ENCODE measurements around the gene TM9SF1. TPM values are rescaled to one million over a fixed set of nuclear protein-coding genes. Genes with fewer than 3 reads are reported as not detected.

The TM9SF1 gene
- total and polyA plus RNA-seq, 2 experiments from 2014 or later, result 12.6 to 27.5 TPM

- TF ChIP-seq EZH2 (IDR thresholded peaks at IDR 0.05; ENCODE audit: low read depth, unreplicated experiment), result no peak
- peak; percentile 31 for TF ChIP-seq REST (IDR thresholded peaks at IDR 0.05; ENCODE audit: unreplicated experiment)
- TF ChIP-seq EZH2phosphoT487 (IDR thresholded peaks at IDR 0.05; ENCODE audit: unreplicated experiment), result no peak
- peak; percentile 98 for TF ChIP-seq POLR2AphosphoS5 (IDR thresholded peaks at IDR 0.05; ENCODE audit: low read depth)
- peak; percentile 97 for TF ChIP-seq CREB1 (CRISPR knock-in tag; IDR thresholded peaks at IDR 0.05; ENCODE audit: low read depth)
- no peak for TF ChIP-seq ZNF331 (CRISPR knock-in tag; IDR thresholded peaks at IDR 0.05; ENCODE audit: low read depth)
- TF ChIP-seq STAT1 (IDR thresholded peaks at IDR 0.05; ENCODE audit: unreplicated experiment), result no peak
- TF ChIP-seq JUNB (IDR thresholded peaks at IDR 0.05; ENCODE audit: unreplicated experiment), result no peak
Measured at GRCh38 chr14:24212924-24213865, 18.0 kb upstream of the TM9SF1 start, which contains the start of gene CHMP4A (continued).

- DNase-seq (ENCODE audit: low spot score) (no peak), ATAC-seq (no peak)
- no peaks in the 10 kb centered on the region for H3K27me3 ChIP-seq (ENCODE audit: insufficient read depth)
- Mint-ChIP-seq H3K27ac (no peak overlapping the region), H3K27me3 (ENCODE audit: insufficient read depth, low read depth, poor library complexity) (peaks cover 20% of the 10 kb centered on the region), H3K36me3 (ENCODE audit: low read depth) (peaks cover 68% of the 10 kb centered on the region), H3K4me1 (peaks cover 19% of the 10 kb centered on the region), H3K9me3 (peaks cover 3% of the 10 kb centered on the region; the same call in 2 of the 3 replicates), H3K4me3 (peak overlapping the region; percentile 93)
- no peaks in the 10 kb centered on the region for H3K9me2 ChIP-seq (ENCODE audit: insufficient read depth)
- peaks cover 19% of the 10 kb centered on the region for H3F3A ChIP-seq (replicated peaks; ENCODE audit: low read depth)
- H3K27ac ChIP-seq (ENCODE audit: low read depth), result no peak overlapping the region
- no peaks in the 10 kb centered on the region; the same call in 1 of the 2 replicates for H4K20me1 ChIP-seq (replicated peaks; ENCODE audit: insufficient read depth)
- H3K4me3 ChIP-seq, result no peak overlapping the region
- H2AFZ ChIP-seq, result no peak overlapping the region
- H3K36me3 ChIP-seq (ENCODE audit: insufficient read depth), result peaks cover 6% of the 10 kb centered on the region
- peaks cover 16% of the 10 kb centered on the region for H3K4me1 ChIP-seq (ENCODE audit: insufficient read depth)
- no peaks in the 10 kb centered on the region; the same call in 1 of the 2 replicates for H3K79me2 ChIP-seq (replicated peaks; ENCODE audit: insufficient read depth)
- no peak overlapping the region for H3K4me2 ChIP-seq
- TF ChIP-seq NANOG (IDR thresholded peaks at IDR 0.05; ENCODE audit: borderline replicate concordance) (no peak), EZH2phosphoT487 (IDR thresholded peaks at IDR 0.05; ENCODE audit: unreplicated experiment) (no peak), ZNF331 (CRISPR knock-in tag; IDR thresholded peaks at IDR 0.05; ENCODE audit: low read depth) (no peak), ETS1 (IDR thresholded peaks at IDR 0.05) (no peak), ZNF462 (CRISPR knock-in tag; IDR thresholded peaks at IDR 0.05) (no peak), EZH2 (IDR thresholded peaks at IDR 0.05; ENCODE audit: low read depth, unreplicated experiment) (no peak)
Measured at GRCh38 chr14:24211311-24211710, 16.1 kb upstream of the TM9SF1 start.

All from GM23338 (cell line).